ENCODE measurements around the gene RRP1B.

GRCh38 chr21:43637530-43638158 lies 21.7 kb upstream of the RRP1B start:
- TF ChIP-seq CTCF (IDR thresholded peaks at IDR 0.05 in 4 of 5, conservative IDR thresholded peaks at IDR 0.05 in 1 of 5) (no peak), POLR2A (IDR thresholded peaks at IDR 0.05) (no peak)

All from gastrocnemius medialis (tissue), 4 donors.